Bronchus fibroblast of lung (primary cell): Measurements from ENCODE around the gene PPM1M. TPM values are rescaled to one million over a fixed set of nuclear protein-coding genes. Genes with fewer than 3 reads are reported as not detected.

Experiments used
- total RNA-seq: library from RNA; depleted of rRNA; stranded (reverse); fragments of >200 nt; gene quantifications from 2 replicates; pipeline ENCODE4 v1.2.3, GENCODE V29; 2015

PPM1M gene, protein sequence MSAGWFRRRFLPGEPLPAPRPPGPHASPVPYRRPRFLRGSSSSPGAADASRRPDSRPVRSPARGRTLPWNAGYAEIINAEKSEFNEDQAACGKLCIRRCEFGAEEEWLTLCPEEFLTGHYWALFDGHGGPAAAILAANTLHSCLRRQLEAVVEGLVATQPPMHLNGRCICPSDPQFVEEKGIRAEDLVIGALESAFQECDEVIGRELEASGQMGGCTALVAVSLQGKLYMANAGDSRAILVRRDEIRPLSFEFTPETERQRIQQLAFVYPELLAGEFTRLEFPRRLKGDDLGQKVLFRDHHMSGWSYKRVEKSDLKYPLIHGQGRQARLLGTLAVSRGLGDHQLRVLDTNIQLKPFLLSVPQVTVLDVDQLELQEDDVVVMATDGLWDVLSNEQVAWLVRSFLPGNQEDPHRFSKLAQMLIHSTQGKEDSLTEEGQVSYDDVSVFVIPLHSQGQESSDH
- 14.5 and 15.6 TPM in 2 replicates for total RNA-seq

DNA sequence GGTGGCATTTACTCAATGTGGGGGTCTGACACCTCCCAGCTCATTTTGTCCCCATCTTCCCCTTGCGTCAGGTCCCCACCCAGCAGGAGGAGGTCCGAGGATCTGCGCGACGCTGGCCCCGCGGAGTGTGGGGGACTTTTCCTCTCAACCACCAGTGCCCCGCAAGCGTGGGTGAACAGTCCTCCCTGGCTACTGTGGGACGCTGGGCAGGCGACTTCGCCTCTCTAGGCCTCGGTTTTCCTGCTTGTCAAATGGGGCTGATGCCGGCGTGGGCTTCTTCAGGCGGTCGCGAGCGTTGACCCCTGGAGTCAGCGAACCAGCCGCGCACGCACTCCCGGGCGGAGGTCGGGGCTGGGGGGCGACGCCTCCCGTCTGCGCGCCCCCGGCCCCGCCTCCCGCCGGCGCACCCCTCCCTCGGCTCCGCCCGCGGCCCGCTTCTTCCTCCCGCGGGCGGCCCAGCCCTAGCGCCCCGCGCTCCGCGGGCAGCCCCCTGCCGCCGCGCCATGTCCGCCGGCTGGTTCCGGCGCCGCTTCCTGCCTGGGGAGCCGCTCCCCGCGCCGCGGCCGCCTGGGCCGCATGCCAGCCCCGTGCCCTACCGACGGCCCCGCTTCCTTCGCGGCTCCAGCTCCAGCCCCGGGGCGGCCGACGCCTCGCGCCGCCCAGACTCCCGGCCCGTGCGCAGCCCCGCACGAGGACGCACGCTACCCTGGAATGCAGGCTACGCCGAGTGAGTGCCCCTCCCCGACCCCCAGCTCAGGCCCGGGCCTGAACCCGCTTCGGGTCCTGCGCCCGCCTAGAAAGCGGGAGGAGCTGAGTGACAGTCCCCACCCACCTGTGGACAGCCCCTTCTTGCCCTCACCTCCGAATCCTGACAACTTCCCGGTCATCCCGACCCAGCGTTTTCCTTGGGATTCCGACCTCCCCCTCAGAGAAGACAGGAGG is at the start of gene PPM1M:
TSS of gene PPM1M (plus strand) at position 438 of the 942 bp plus-strand sequence. CDS start at position 504, 66 bp downstream.

DNA sequence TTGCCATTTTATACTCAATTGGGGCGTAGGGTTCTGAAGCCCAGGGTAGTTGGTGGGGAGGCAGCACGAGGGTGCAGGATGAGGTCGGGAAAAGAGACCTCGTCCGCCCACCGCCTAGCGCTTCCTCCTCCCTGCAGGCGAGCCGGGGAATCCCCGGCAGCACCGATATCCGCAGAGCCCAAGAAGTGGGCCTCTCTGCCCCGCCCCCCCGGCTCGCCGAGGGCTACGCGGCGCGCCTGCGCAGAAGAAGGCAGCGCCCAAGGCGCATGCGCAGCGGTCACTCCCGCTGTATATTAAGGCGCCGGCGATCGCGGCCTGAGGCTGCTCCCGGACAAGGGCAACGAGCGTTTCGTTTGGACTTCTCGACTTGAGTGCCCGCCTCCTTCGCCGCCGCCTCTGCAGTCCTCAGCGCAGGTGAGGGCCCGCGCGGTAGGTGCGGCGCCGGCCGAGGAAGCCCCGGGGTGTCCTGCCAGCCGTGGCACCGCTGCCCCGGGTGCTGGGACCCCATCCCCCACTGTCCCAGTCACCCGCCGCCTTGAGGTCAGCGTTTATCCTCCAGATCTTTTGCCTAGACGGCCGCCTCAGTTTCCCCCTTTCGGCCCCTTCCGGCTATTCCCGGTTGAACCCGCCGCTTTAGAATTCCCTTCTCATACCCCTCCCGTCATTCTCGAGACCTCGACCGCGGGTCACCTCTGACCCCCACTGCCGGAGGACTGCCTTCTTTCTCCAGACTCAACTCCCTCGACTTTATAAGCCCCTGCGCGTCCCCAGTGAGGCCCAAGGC is 47.5 kb upstream of the PPM1M start, which contains the start of gene ALAS1:
TSS of gene ALAS1 (plus strand) at position 319 of the 784 bp plus-strand sequence. CDS start 1,082 bp downstream, outside the sequence.

DNA sequence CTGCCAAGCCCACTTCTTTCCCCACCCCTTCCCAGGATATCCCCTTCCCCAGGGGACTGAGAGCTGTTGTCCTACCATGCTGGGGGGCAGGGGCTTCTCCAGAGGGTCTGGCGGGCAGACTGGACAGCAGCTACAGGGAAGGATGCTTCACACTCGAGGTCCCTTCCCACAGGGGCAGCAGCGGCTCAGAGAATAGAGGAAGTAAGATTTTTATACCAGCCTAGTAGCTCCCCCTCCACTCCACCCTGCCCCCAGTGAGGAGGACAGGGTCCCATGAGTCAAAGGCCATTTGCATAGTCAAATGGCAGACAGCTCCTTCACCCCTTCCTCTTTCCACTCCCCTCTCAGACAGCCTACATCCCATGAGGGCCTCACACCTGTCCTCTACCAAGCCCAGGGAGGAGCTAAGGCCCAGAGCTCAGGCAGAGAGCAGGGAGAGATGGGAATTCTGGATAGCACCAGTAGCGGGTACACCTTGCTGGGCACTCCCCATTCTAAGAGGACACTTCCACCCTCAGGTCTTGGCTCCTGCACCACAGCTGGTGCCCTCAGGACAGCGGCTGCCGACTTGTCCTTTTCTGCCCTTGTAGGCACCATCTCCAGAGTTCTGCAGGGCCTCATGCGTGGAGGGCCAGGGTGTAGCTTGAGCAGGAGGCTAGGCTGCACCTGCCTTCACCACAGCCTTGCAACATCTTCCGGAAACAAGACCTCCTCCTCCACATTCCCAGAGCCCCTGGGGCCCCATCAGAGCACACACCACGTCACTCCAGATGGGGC is 19.9 kb upstream of the PPM1M start, which contains the start of gene TLR9:
TSS of gene TLR9 (minus strand) at position 194 of the 777 bp plus-strand sequence. CDS start at position 78, 116 bp downstream.

DNA sequence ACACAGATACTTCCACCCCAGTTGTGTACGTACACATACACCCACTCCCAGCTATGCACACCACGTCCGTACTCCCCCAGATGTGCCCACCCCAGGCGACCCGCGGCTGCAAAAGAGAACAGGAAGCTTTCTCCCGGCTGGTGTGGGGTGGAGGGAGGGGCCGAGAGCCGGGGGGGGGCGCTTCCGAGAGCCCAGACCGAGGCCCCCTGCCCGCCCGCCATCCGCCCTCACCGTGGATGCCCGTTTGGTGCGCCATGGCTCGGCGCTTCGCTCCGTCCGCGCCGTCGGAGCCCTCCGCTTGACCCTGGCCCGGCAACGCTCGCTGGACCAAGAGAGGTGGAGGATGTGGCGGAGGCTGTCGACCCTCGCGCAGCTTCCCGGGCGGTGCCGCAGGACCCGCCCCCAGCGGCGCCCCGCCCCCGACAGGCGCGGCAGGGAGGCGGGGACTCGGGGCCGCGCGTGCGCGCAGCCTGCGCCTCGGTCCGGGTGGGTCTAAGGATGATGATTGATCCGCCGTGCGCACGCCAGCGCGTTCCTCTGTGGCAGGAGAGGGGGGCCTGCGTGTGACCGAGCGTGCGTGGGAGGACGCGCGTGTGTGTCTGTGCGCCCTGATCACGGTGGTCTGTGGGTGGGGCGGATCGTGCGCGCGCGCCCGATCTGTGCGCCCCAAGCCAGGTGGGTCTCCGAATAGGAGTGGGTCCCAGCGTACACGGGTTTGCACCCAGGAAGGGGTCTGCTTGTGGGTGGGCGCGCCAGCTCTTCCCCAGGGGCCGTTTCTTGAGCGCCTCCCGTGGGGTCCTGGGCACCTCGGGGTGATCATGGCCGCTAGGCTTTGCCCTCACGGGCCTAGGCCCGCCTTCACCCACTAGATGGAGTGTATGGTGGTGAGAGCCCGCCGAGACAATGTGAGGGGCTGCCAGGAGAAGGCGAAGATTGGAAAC is 6.5 kb upstream of the PPM1M start, which contains the start of gene TWF2:
TSS of gene TWF2 (minus strand) at position 398 of the 941 bp plus-strand sequence. CDS start at position 256, 142 bp downstream.

DNA sequence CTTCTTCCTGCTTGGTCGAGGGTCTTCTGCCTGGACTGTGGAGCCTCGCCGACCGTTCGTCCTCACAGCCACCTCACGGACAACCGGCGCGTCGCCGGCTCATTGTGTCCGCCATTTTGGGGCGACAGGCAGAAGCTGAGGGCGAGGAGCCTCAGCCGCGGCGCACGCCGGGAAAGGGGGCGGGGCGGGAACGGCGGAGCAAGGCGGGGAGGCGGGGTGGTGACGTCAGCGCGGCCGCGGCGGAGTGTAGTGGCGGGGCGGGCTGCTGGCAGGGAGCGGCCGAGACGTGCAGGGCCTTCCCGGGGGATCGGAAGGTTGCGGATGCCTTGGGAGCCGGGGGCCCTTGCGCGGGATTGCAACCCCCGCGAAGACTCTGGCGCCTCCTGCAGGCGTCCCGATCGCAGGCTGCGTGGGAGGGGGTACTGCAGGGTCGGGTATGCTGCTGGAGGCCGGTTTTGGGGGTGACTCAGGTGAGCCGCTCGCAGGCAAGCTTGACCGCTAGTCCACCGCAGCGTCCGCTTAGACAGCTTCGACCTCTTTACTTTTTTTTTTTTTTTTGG is 33.0 kb downstream of the PPM1M start, which contains the start of gene WDR82:
TSS of gene WDR82 (minus strand) at position 140 of the 560 bp plus-strand sequence. CDS start 288 bp downstream, outside the sequence.

Other genes with a start within 250 kb of the PPM1M start
- gene RPL29, start 249.9 kb upstream of the PPM1M start, total RNA-seq, result 2,426 and 2,542 TPM in 2 replicates
- gene DUSP7, start 189.2 kb upstream of the PPM1M start, total RNA-seq, result 15.5 and 16.5 TPM in 2 replicates
- 29.1 and 31.1 TPM in 2 replicates for gene POC1A, start 91.3 kb upstream of the PPM1M start, total RNA-seq
- gene ALAS1, start 47.6 kb upstream of the PPM1M start, total RNA-seq, result 44.6 and 44.7 TPM in 2 replicates
- gene TLR9, start 20.1 kb upstream of the PPM1M start, total RNA-seq, result under 0.01 TPM in 1 of 2 replicates, not detected in the other
- 195 TPM in 2 replicates for gene TWF2, start 6.6 kb upstream of the PPM1M start, total RNA-seq
- gene WDR82, start 32.9 kb downstream of the PPM1M start, total RNA-seq, result 40.9 and 44.9 TPM in 2 replicates
- 13.4 and 15.5 TPM in 2 replicates for gene GLYCTK, start 42.1 kb downstream of the PPM1M start, total RNA-seq
- 0.50 and 0.74 TPM in 2 replicates for gene DNAH1, start 70.6 kb downstream of the PPM1M start, total RNA-seq
- 75.0 and 75.8 TPM in 2 replicates for gene BAP1, start 164.2 kb downstream of the PPM1M start, total RNA-seq
- 3.9 and 7.6 TPM in 2 replicates for gene PHF7, start 164.9 kb downstream of the PPM1M start, total RNA-seq
- gene SEMA3G, start 199.3 kb downstream of the PPM1M start, total RNA-seq, result not detected in 2 replicates
- gene TNNC1, start 208.3 kb downstream of the PPM1M start, total RNA-seq, result 0.74 TPM in 1 of 2 replicates, not detected in the other
- 31.4 and 31.5 TPM in 2 replicates for gene NISCH, start 209.8 kb downstream of the PPM1M start, total RNA-seq
- gene STAB1, start 249.6 kb downstream of the PPM1M start, total RNA-seq, result 0.50 and 0.59 TPM in 2 replicates